CD14-positive monocyte (primary cell): ENCODE results near the gene SNX20. TPM values are rescaled to one million over a fixed set of nuclear protein-coding genes. Genes with fewer than 3 reads are reported as not detected.

Experiments used
- DNase-seq, 3 donors: peaks; one replicate each; pipeline ENCODE4 v3.0.0-alpha.2; 2011 to 2022
- H2AFZ ChIP-seq: 2 replicates; pipeline ENCODE4 v1.6.0; 2012; ENCODE audit warnings: mild to moderate bottlenecking, low read depth, low read length, inconsistent platforms; ENCODE audit not compliant: insufficient read depth, poor library complexity, severe bottlenecking
- H3K27ac ChIP-seq, 2 donors: 1 replicate in 1 of 2; 2 replicates in 1 of 2; pipeline ENCODE4 v1.5.1; 2012 to 2013; ENCODE audit warnings: low read length in 2 of 2, control low read depth in 1 of 2, inconsistent platforms in 1 of 2, low read depth in 1 of 2, mild to moderate bottlenecking in 1 of 2
- H3K27me3 ChIP-seq, 2 donors: one replicate each; pipeline versions ENCODE4 v1.6.0 to v1.6.1; 2011 to 2013; ENCODE audit warnings: low read length in 2 of 2; ENCODE audit not compliant: control insufficient read depth in 2 of 2, insufficient read depth in 2 of 2
- H3K36me3 ChIP-seq, 2 donors: replicated peaks in 1 of 2; 1 replicate in 1 of 2; 2 replicates in 1 of 2; pipeline versions ENCODE4 v1.5.1 to v1.6.1; 2012 to 2013; ENCODE audit warnings: low read length in 2 of 2, control low read depth in 1 of 2, inconsistent platforms in 1 of 2, mild to moderate bottlenecking in 1 of 2; ENCODE audit not compliant: insufficient read depth in 2 of 2, control insufficient read depth in 1 of 2
- H3K4me1 ChIP-seq, 2 donors: 1 replicate in 1 of 2; 2 replicates in 1 of 2; pipeline versions ENCODE4 v1.5.1 to v1.6.1; 2012 to 2013; ENCODE audit warnings: low read length in 2 of 2, control low read depth in 1 of 2, inconsistent platforms in 1 of 2, mild to moderate bottlenecking in 1 of 2, moderate library complexity in 1 of 2; ENCODE audit not compliant: insufficient read depth in 2 of 2, control insufficient read depth in 1 of 2
- H3K4me2 ChIP-seq: replicated peaks from 2 replicates; pipeline ENCODE3; 2012; ENCODE audit warnings: low read length, moderate library complexity, mild to moderate bottlenecking; ENCODE audit not compliant: poor library complexity, severe bottlenecking; ENCODE audit errors: extremely low read depth
- H3K4me3 ChIP-seq, 3 experiments: fragments of 200-600 bp in 1 of 3; sonication (generic) in 1 of 3; replicated peaks in 1 of 3; 1 replicate in 2 of 3; 2 replicates in 1 of 3; pipeline ENCODE4 v1.5.1; 2011 to 2013; ENCODE audit warnings: low read length in 3 of 3, mild to moderate bottlenecking in 3 of 3, control low read depth in 2 of 3, low read depth in 2 of 3, inconsistent platforms in 1 of 3, moderate library complexity in 1 of 3
- H3K79me2 ChIP-seq: 2 replicates; pipeline ENCODE4 v1.6.0; 2012; ENCODE audit warnings: mild to moderate bottlenecking, control low read depth, inconsistent platforms, low read length, moderate library complexity; ENCODE audit not compliant: insufficient read depth
- H3K9ac ChIP-seq: 2 replicates; pipeline ENCODE4 v1.6.0; 2017; ENCODE audit warnings: low read length, mild to moderate bottlenecking; ENCODE audit not compliant: insufficient read depth, poor library complexity, severe bottlenecking
- H3K9me3 ChIP-seq, 2 donors: replicated peaks in 1 of 2; 1 replicate in 1 of 2; 2 replicates in 1 of 2; pipeline versions ENCODE4 v1.5.1 to v1.6.1; 2012 to 2013; ENCODE audit warnings: low read length in 2 of 2, control low read depth in 1 of 2; ENCODE audit not compliant: control insufficient read depth in 1 of 2, insufficient read depth in 1 of 2
- H4K20me1 ChIP-seq: 2 replicates; pipeline ENCODE4 v1.6.0; 2012; ENCODE audit warnings: mild to moderate bottlenecking, low read length, control low read depth, moderate library complexity; ENCODE audit not compliant: insufficient read depth
- H3K27ac Mint-ChIP-seq, 7 donors: one replicate each; pipeline ENCODE4 v1.8.0; 2020; ENCODE audit warnings: mild to moderate bottlenecking in 7 of 7, mixed read lengths in 7 of 7, moderate library complexity in 6 of 7, inconsistent platforms in 2 of 7
- H3K27me3 Mint-ChIP-seq, 3 donors: one replicate each; pipeline ENCODE4 v1.8.0; 2021 to 2022; ENCODE audit warnings: low read depth in 3 of 3, mild to moderate bottlenecking in 3 of 3, mixed read lengths in 3 of 3, moderate library complexity in 3 of 3, inconsistent platforms in 1 of 3
- H3K36me3 Mint-ChIP-seq, 2 donors: one replicate each; pipeline ENCODE4 v1.8.0; 2020; ENCODE audit warnings: mixed read lengths in 2 of 2, inconsistent platforms in 1 of 2, mild to moderate bottlenecking in 1 of 2
- H3K4me1 Mint-ChIP-seq: one replicate; pipeline ENCODE4 v1.8.0; 2020; ENCODE audit warnings: mild to moderate bottlenecking, mixed read lengths
- H3K4me3 Mint-ChIP-seq, 2 donors: one replicate each; pipeline ENCODE4 v1.8.0; 2020; ENCODE audit warnings: mild to moderate bottlenecking in 2 of 2, mixed read lengths in 2 of 2, moderate library complexity in 1 of 2
- H3K9me3 Mint-ChIP-seq, 7 donors: one replicate each; pipeline ENCODE4 v1.8.0; 2020 to 2022; ENCODE audit warnings: mixed read lengths in 7 of 7, mild to moderate bottlenecking in 6 of 7, moderate library complexity in 6 of 7, inconsistent platforms in 2 of 7
- CTCF ChIP-seq: fragments of 200-600 bp; IDR thresholded peaks from one replicate; pipeline ENCODE4 v1.8.0; 2022; ENCODE audit warnings: antibody characterized with exemption, mild to moderate bottlenecking
- WGBS: methylation state at CpG from one replicate; pipeline ENCODE4 v1.1.5; 2013; ENCODE audit warnings: missing lambda C conversion rate; ENCODE audit not compliant: insufficient coverage; 5-methylcytosine and 5-hydroxymethylcytosine counted together
- intact Hi-C, 2 donors: fragments of 100-400 bp; cut with micrococcal nuclease; formaldehyde crosslinking; loops; one replicate each; pipeline versions ENCODE4 v1.15.0 to v1.15.1; 2023
- polyA plus RNA-seq, 3 donors: library from polyadenylated mRNA; depleted of rRNA in 1 of 3; unstranded in 2 of 3; stranded (reverse) in 1 of 3; fragments of 300-500 nt in 2 of 3; fragments of >200 nt in 1 of 3; fragmentation: Illumina TruSeq in 2 of 3; gene quantifications; 1 replicate in 2 of 3; 2 replicates in 1 of 3; pipeline ENCODE4 v1.2.3, GENCODE V29; 2012 to 2021

SNX20 gene
- polyA plus RNA-seq, 3 donors = 51.0 to 83.2 (median 52.0) TPM

GRCh38 chr16:50651835-50652438 is 29.2 kb downstream of the SNX20 start:
- 100% methylated on average over 3 of the region's 3 CpGs for WGBS
- no peak overlapping the region for H3K27ac Mint-ChIP-seq

GRCh38 chr16:50646345-50646744 is 34.8 kb downstream of the SNX20 start:
- H3K36me3 ChIP-seq = no peaks in the 10 kb centered on the region
- Mint-ChIP-seq H3K36me3 (no peaks in the 10 kb centered on the region), H3K4me1 (no peaks in the 10 kb centered on the region), H3K9me3 (no peaks in the 10 kb centered on the region), H3K27me3 (peaks cover 0 to 9% (median 3%) of the 10 kb centered on the region in 3 donors), H3K27ac (no peak overlapping the region), H3K4me3 (no peak overlapping the region)
- no peaks in the 10 kb centered on the region for H3K27me3 ChIP-seq
- H3K79me2 ChIP-seq = no peaks in the 10 kb centered on the region
- no peak overlapping the region for H2AFZ ChIP-seq
- TF ChIP-seq CTCF = no peak
- H3K4me1 ChIP-seq = no peaks in the 10 kb centered on the region
- no peak for DNase-seq
- no peak overlapping the region for H3K4me3 ChIP-seq
- no peak overlapping the region for H3K9ac ChIP-seq
- intact Hi-C loops = no loop called here
- H3K9me3 ChIP-seq = no peaks in the 10 kb centered on the region
- WGBS = 93% methylated on average over 8 of the region's 8 CpGs
- no peaks in the 10 kb centered on the region for H4K20me1 ChIP-seq
- H3K4me2 ChIP-seq = no peak overlapping the region
- H3K27ac ChIP-seq = no peak overlapping the region

More at GRCh38 chr16:50651835-50652438, 29.2 kb downstream of the SNX20 start:
- H3K4me2 ChIP-seq = no peak overlapping the region
- no peak overlapping the region for H3K27ac ChIP-seq
- H2AFZ ChIP-seq = no peak overlapping the region
- no peak overlapping the region for H3K4me3 ChIP-seq
- no peak for DNase-seq
- no peaks in the 10 kb centered on the region for H3K27me3 ChIP-seq
- no peak for TF ChIP-seq CTCF
- H3K9ac ChIP-seq = no peak overlapping the region
- no peaks in the 10 kb centered on the region for H3K4me1 Mint-ChIP-seq
- peaks cover 0 to 2% of the 10 kb centered on the region in 2 donors for H3K36me3 Mint-ChIP-seq
- no peaks in the 10 kb centered on the region for H4K20me1 ChIP-seq
- H3K4me1 ChIP-seq = no peaks in the 10 kb centered on the region
- H3K4me3 Mint-ChIP-seq = no peak overlapping the region
- intact Hi-C loops = no loop called here
- no peaks in the 10 kb centered on the region for H3K36me3 ChIP-seq
- peaks cover 4 to 6% (median 5%) of the 10 kb centered on the region in 7 donors for H3K9me3 Mint-ChIP-seq
- no peaks in the 10 kb centered on the region for H3K79me2 ChIP-seq
- peaks cover 0 to 7% (median 3%) of the 10 kb centered on the region in 3 donors for H3K27me3 Mint-ChIP-seq
- peaks cover 0 to 6% of the 10 kb centered on the region in 2 donors for H3K9me3 ChIP-seq
